Measurements from ENCODE around the gene ABCG8. TPM values are rescaled to one million over a fixed set of nuclear protein-coding genes. Genes with fewer than 3 reads are reported as not detected.
A peak's percentile ranks its signal among the peaks of the same experiment; 100 is the strongest.

Gene ABCG8
- total RNA-seq, 4 donors from 2014 or later = not detected

- no peak for TF ChIP-seq CTCF (IDR thresholded peaks at IDR 0.05)
- TF ChIP-seq POLR2A (IDR thresholded peaks at IDR 0.05) = no peak
- TF ChIP-seq EP300 (IDR thresholded peaks at IDR 0.05) = no peak
- WGBS, 2 donors = 91 to 93% methylated on average over 3 of the region's 3 CpGs
- Histone ChIP-seq H3K27me3 (no peaks in the 10 kb centered on the region), H3K4me1 (no peaks in the 10 kb centered on the region), H3K36me3 (peaks cover 0 to 34% (median 0%) of the 10 kb centered on the region in 3 donors), H3K9me3 (no peaks in the 10 kb centered on the region), H3K27ac (no peak overlapping the region), H3K4me3 (no peak overlapping the region)
- DNase-seq (ENCODE audit: low spot score in 2 of 2) = no peak
Observed at GRCh38 chr2:43814711-43815110, 24.1 kb upstream of the ABCG8 start.

GRCh38 chr2:43818761-43819160, 20.0 kb upstream of the ABCG8 start:
- peak in 1 of 2 donors; percentile 27 for DNase-seq (ENCODE audit: low spot score in 2 of 2)

GRCh38 chr2:43819491-43820163, 19.1 kb upstream of the ABCG8 start:
- 48 to 50% methylated on average over 7 of the region's 7 CpGs for WGBS, 2 donors
- Histone ChIP-seq H3K4me1 (no peaks in the 10 kb centered on the region), H3K9me3 (no peaks in the 10 kb centered on the region), H3K4me3 (no peak overlapping the region), H3K27me3 (no peaks in the 10 kb centered on the region), H3K36me3 (peaks cover 0 to 5% (median 0%) of the 10 kb centered on the region in 3 donors), H3K27ac (no peak overlapping the region)
- TF ChIP-seq POLR2A (IDR thresholded peaks at IDR 0.05) (no peak), EP300 (IDR thresholded peaks at IDR 0.05) (no peak), CTCF (IDR thresholded peaks at IDR 0.05) (no peak)
- DNase-seq (ENCODE audit: low spot score in 2 of 2) = no peak

More at GRCh38 chr2:43818761-43819160, 20.0 kb upstream of the ABCG8 start:
- TF ChIP-seq EP300 (IDR thresholded peaks at IDR 0.05) (no peak), CTCF (IDR thresholded peaks at IDR 0.05) (no peak), POLR2A (IDR thresholded peaks at IDR 0.05) (no peak)
- Histone ChIP-seq H3K4me3 (no peak overlapping the region), H3K36me3 (peaks cover 0 to 5% (median 0%) of the 10 kb centered on the region in 3 donors), H3K4me1 (no peaks in the 10 kb centered on the region), H3K27me3 (no peaks in the 10 kb centered on the region), H3K9me3 (no peaks in the 10 kb centered on the region), H3K27ac (no peak overlapping the region)
- 36 to 43% methylated on average over 5 of the region's 5 CpGs for WGBS, 2 donors

GRCh38 chr2:43822839-43823238, 15.9 kb upstream of the ABCG8 start:
- no peaks in the 10 kb centered on the region for H3K9me3 ChIP-seq
- TF ChIP-seq CTCF (IDR thresholded peaks at IDR 0.05) (no peak), POLR2A (IDR thresholded peaks at IDR 0.05) (no peak), EP300 (IDR thresholded peaks at IDR 0.05) (no peak)
- no peak overlapping the region for H3K27ac ChIP-seq
- H3K27me3 ChIP-seq = no peaks in the 10 kb centered on the region
- no peak overlapping the region for H3K4me3 ChIP-seq
- no peak for DNase-seq (ENCODE audit: low spot score in 2 of 2)
- 78 to 84% methylated on average over 6 to 7 of the region's 7 CpGs for WGBS, 2 donors
- no peaks in the 10 kb centered on the region for H3K4me1 ChIP-seq
- no peaks in the 10 kb centered on the region for H3K36me3 ChIP-seq

GRCh38 chr2:43823751-43824150, 15.0 kb upstream of the ABCG8 start:
- no peak for DNase-seq (ENCODE audit: low spot score in 2 of 2)
- no peaks in the 10 kb centered on the region for H3K27me3 ChIP-seq
- no peaks in the 10 kb centered on the region for H3K4me1 ChIP-seq
- no peak for TF ChIP-seq EP300 (IDR thresholded peaks at IDR 0.05)
- TF ChIP-seq POLR2A (IDR thresholded peaks at IDR 0.05) = no peak
- TF ChIP-seq CTCF (IDR thresholded peaks at IDR 0.05) = no peak
- H3K4me3 ChIP-seq = no peak overlapping the region
- no peak overlapping the region for H3K27ac ChIP-seq
- 87 to 93% methylated on average over 11 of the region's 11 CpGs for WGBS, 2 donors
- no peaks in the 10 kb centered on the region for H3K9me3 ChIP-seq
- H3K36me3 ChIP-seq = no peaks in the 10 kb centered on the region

Data from tibial nerve (tissue), 4 donors.